ENCODE data around the gene PRUNE2.
"Not testable (repeated sequence)": the region's sequence is repeated elsewhere in the genome, so short reads cannot be mapped to it uniquely, and the experiment has no call there.

Gene PRUNE2

DNA sequence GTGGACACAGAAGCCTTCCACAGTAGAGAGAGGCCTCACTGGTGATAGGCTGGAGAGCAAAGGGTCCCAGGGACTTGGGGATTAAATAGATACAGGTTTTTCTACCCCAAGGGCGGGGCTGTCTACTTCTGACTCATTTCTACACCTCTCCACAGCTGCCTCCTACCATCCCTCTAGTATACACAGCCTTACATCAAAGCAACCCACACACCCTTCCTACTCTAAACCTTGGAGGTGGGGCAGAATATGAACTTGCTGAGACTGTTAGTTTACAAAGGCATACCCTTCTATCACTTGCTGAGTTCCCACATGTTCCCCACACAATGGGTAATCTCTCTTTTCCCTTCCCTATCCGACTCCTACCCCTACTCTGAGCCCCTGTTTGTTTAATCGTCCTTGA, 161.6 kb downstream of the PRUNE2 start:
- TF ChIP-seq SPI1 (IDR thresholded peaks at IDR 0.05; ENCODE audit: borderline replicate concordance, low read depth), result no peak
- no peak for TF ChIP-seq POLR2AphosphoS5 (IDR thresholded peaks at IDR 0.05; ENCODE audit: low read depth)
- no peak for TF ChIP-seq GABPA (IDR thresholded peaks at IDR 0.05; ENCODE audit: low read depth)
- TF ChIP-seq CTCF (IDR thresholded peaks at IDR 0.05; ENCODE audit: insufficient read depth, low read length), result no peak
- TF ChIP-seq REST (IDR thresholded peaks at IDR 0.05; ENCODE audit: insufficient replicate concordance, low read depth), result no peak
- DNase-seq (ENCODE audit: low read depth in 1 of 2, low spot score in 1 of 2), result no peak
- no peak overlapping the region for H3K4me3 ChIP-seq (replicated peaks; ENCODE audit: insufficient read depth, low read length)
- no peak overlapping the region for H3K27ac ChIP-seq (replicated peaks)
- H3K27me3 ChIP-seq (ENCODE audit: insufficient read depth, poor library complexity, severe bottlenecking), result no peaks in the 10 kb centered on the region

DNA sequence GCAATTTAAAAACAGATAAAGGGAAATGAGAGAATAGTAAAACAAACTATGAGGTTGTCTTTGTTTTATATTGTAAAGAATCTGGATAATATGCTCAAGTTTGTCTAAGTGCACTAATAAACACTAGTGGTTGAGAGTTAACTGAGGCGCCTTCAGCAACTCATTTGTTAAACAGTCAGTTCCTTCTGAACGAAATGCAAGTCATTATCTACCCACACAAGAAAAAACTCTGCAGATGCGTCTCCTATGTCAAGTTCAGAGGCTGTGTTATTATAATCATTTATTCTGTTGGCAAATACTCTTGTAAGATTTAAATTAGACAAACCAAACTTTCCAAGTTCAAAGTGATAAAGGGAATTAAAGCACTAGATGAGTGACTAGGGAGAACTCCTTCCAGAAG, 162.0 kb downstream of the PRUNE2 start:
- H3K27ac ChIP-seq (replicated peaks), result no peak overlapping the region
- H3K4me3 ChIP-seq (replicated peaks; ENCODE audit: insufficient read depth, low read length), result no peak overlapping the region
- DNase-seq (ENCODE audit: low read depth in 1 of 2, low spot score in 1 of 2), result no peak
- no peak for TF ChIP-seq GABPA (IDR thresholded peaks at IDR 0.05; ENCODE audit: low read depth)
- TF ChIP-seq REST (IDR thresholded peaks at IDR 0.05; ENCODE audit: insufficient replicate concordance, low read depth), result no peak
- TF ChIP-seq CTCF (IDR thresholded peaks at IDR 0.05; ENCODE audit: insufficient read depth, low read length), result no peak
- TF ChIP-seq SPI1 (IDR thresholded peaks at IDR 0.05; ENCODE audit: borderline replicate concordance, low read depth), result no peak
- no peak for TF ChIP-seq POLR2AphosphoS5 (IDR thresholded peaks at IDR 0.05; ENCODE audit: low read depth)
- no peaks in the 10 kb centered on the region for H3K27me3 ChIP-seq (ENCODE audit: insufficient read depth, poor library complexity, severe bottlenecking)

DNA sequence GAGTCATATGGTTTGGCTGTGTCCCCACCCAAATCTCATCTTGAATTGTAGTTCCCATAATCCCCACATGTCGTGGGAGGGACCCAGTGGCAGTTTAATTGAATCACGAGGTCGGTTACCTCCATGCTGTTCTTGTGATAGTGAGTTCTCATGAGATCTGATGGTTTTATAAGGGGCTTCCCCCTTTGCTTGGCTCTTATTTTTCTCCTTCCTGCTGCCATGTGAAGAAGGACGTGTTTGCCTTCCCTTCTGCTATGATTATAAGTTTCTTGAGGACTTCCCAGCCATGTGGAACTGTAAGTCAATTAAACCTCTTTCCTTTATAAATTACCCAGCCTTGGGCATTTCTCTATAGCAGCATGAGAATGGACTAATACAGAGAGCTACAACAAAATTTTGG, 163.0 kb downstream of the PRUNE2 start:
- H3K4me3 ChIP-seq (replicated peaks; ENCODE audit: insufficient read depth, low read length); H3K27me3 ChIP-seq (ENCODE audit: insufficient read depth, poor library complexity, severe bottlenecking); DNase-seq (ENCODE audit: low read depth in 1 of 2, low spot score in 1 of 2); H3K27ac ChIP-seq (replicated peaks): not testable (repeated sequence)

DNA sequence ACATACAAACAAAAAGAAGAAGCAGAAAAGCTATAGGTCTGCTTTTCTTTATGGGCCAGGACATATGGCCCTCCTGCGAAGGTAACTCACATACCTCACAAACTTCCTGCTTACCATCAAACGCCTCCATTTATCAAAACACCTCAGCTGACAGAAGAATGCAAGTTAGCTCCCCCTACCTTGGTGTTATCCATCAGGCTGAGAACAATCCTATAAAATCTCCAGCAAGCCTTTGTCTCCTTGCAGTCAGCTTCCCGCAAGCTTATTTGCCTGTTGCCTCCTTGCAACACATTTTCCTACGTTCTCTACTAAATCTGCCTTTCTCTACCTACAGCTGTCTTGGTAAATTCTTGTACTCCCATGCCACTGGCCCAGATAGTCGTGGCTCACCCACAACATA, 164.4 kb downstream of the PRUNE2 start:
- no peak for DNase-seq (ENCODE audit: low read depth in 1 of 2, low spot score in 1 of 2)
- no peak for TF ChIP-seq CTCF (IDR thresholded peaks at IDR 0.05; ENCODE audit: insufficient read depth, low read length)
- no peak for TF ChIP-seq SPI1 (IDR thresholded peaks at IDR 0.05; ENCODE audit: borderline replicate concordance, low read depth)
- TF ChIP-seq REST (IDR thresholded peaks at IDR 0.05; ENCODE audit: insufficient replicate concordance, low read depth), result no peak
- no peak for TF ChIP-seq GABPA (IDR thresholded peaks at IDR 0.05; ENCODE audit: low read depth)
- no peak for TF ChIP-seq POLR2AphosphoS5 (IDR thresholded peaks at IDR 0.05; ENCODE audit: low read depth)
- H3K27ac ChIP-seq (replicated peaks), result no peak overlapping the region
- H3K27me3 ChIP-seq (ENCODE audit: insufficient read depth, poor library complexity, severe bottlenecking), result peaks cover 4% of the 10 kb centered on the region
- no peak overlapping the region for H3K4me3 ChIP-seq (replicated peaks; ENCODE audit: insufficient read depth, low read length)

Measured in HL-60 (cell line).